HepG2 (cell line): Measurements from ENCODE around the gene PAK6. TPM values are rescaled to one million over a fixed set of nuclear protein-coding genes. Genes with fewer than 3 reads are reported as not detected.
A peak's percentile ranks its signal among the peaks of the same experiment; 100 is the strongest.

Experiments
- ARNT2 ChIP-seq: sonication (generic); formaldehyde crosslinking; IDR thresholded peaks from 2 replicates; pipeline ENCODE4 v1.8.0; 2022; ENCODE audit warnings: mild to moderate bottlenecking, low read depth, missing genetic modification reagents, moderate library complexity
- BHLHE40 ChIP-seq: IDR thresholded peaks from 2 replicates; pipeline ENCODE4 v1.6.1; 2011; ENCODE audit warnings: low read length, improper control_type of control experiment
- CBX1 ChIP-seq: IDR thresholded peaks from one replicate; pipeline ENCODE4 v1.6.1; 2016; ENCODE audit warnings: antibody characterized with exemption, low read depth
- ESRRA ChIP-seq: sonication (generic); formaldehyde crosslinking; IDR thresholded peaks from 2 replicates; pipeline ENCODE4 v1.5.1; 2020; ENCODE audit warnings: mild to moderate bottlenecking, low read depth, missing genetic modification reagents
- GLI4 ChIP-seq: sonication (generic); formaldehyde crosslinking; IDR thresholded peaks from 2 replicates; pipeline ENCODE4 v1.5.1; 2020; ENCODE audit warnings: missing genetic modification reagents, mild to moderate bottlenecking, moderate library complexity, borderline replicate concordance
- MED1 ChIP-seq: sonication (generic); formaldehyde crosslinking; IDR thresholded peaks from 2 replicates; pipeline ENCODE4 v1.4.0; 2020; ENCODE audit warnings: missing genetic modification reagents
- POLR2G ChIP-seq: fragments of 200-400 bp; formaldehyde crosslinking; IDR thresholded peaks from 2 replicates; pipeline ENCODE4 v1.6.1; 2018; ENCODE audit warnings: mild to moderate bottlenecking, low read depth, low read length, moderate library complexity
- REPIN1 ChIP-seq: sonication (generic); formaldehyde crosslinking; IDR thresholded peaks from 2 replicates; pipeline ENCODE4 v1.8.0; 2022; ENCODE audit warnings: missing genetic modification reagents, low read depth, mild to moderate bottlenecking, borderline replicate concordance
- STAT5B ChIP-seq: sonication (generic); formaldehyde crosslinking; IDR thresholded peaks from 2 replicates; pipeline ENCODE4 v1.4.0; 2020; ENCODE audit warnings: missing genetic modification reagents
- ZFY ChIP-seq: sonication (generic); formaldehyde crosslinking; IDR thresholded peaks from 2 replicates; pipeline ENCODE4 v1.4.0; 2020; ENCODE audit warnings: missing genetic modification reagents
- ZNF12 ChIP-seq: sonication (generic); formaldehyde crosslinking; IDR thresholded peaks from 2 replicates; pipeline ENCODE4 v1.5.0; 2020; ENCODE audit warnings: missing genetic modification reagents
- ZNF382 ChIP-seq: sonication (generic); formaldehyde crosslinking; IDR thresholded peaks from 2 replicates; pipeline ENCODE4 v1.5.0; 2020; ENCODE audit warnings: missing genetic modification reagents, mild to moderate bottlenecking, borderline replicate concordance
- ZNF441 ChIP-seq: sonication (generic); formaldehyde crosslinking; IDR thresholded peaks from 2 replicates; pipeline ENCODE4 v1.7.0; 2021; ENCODE audit warnings: missing genetic modification reagents, borderline replicate concordance
- ZNF446 ChIP-seq: sonication (generic); formaldehyde crosslinking; IDR thresholded peaks from 2 replicates; pipeline ENCODE4 v1.5.0; 2020; ENCODE audit warnings: mild to moderate bottlenecking, missing genetic modification reagents
- polyA plus RNA-seq, 8 experiments: library from polyadenylated mRNA; depleted of rRNA in 3 of 8; stranded (reverse) in 7 of 8; unstranded in 1 of 8; fragments of >200 nt; fragmentation: Illumina TruSeq in 4 of 8; extraction: Trizol in 4 of 8; gene quantifications; 2 replicates each; pipeline versions ENCODE4 v1.2.1 to v1.2.3, GENCODE V29; 2011 to 2016; ENCODE audit warnings: low read depth in 4 of 8, missing spikeins in 1 of 8, mixed read lengths in 1 of 8; ENCODE audit not compliant: insufficient read depth in 1 of 8
- total RNA-seq, 5 experiments: library from RNA; depleted of rRNA; stranded (reverse); fragments of >200 nt; fragmentation: Illumina TruSeq; extraction: Trizol; gene quantifications; 2 replicates each; pipeline ENCODE4 v1.2.3, GENCODE V29; 2016; ENCODE audit warnings: low read depth in 1 of 5
- TF ChIP-seq, protein P1 (sequence below), 2 experiments: sonication (generic) in 1 of 2; formaldehyde crosslinking in 1 of 2; IDR thresholded peaks; 2 replicates each; pipeline versions ENCODE4 v1.6.1 to v1.9.0; 2014 to 2022; ENCODE audit warnings: antibody characterized with exemption in 1 of 2, borderline replicate concordance in 1 of 2, inconsistent platforms in 1 of 2, low read depth in 1 of 2, missing genetic modification reagents in 1 of 2
- TF ChIP-seq, protein P2 (sequence below): sonication (generic); formaldehyde crosslinking; IDR thresholded peaks from 2 replicates; pipeline ENCODE4 v1.4.0; 2020; ENCODE audit warnings: mild to moderate bottlenecking, missing genetic modification reagents
- TF ChIP-seq, protein P3 (sequence below): IDR thresholded peaks from 2 replicates; pipeline ENCODE4 v1.6.1; 2016; ENCODE audit warnings: mild to moderate bottlenecking, missing biosample characterization, missing genetic modification reagents
- TF ChIP-seq, protein P4 (sequence below): IDR thresholded peaks from 2 replicates; pipeline ENCODE4 v1.6.1; 2016; ENCODE audit warnings: low read depth

The PAK6 gene
- total and polyA plus RNA-seq, 2 of the 13 experiments (the other 11 are each of a cell fraction or from before 2014, with no cell fraction given) = 0.07 TPM; not detected in 1

- TF ChIP-seq, protein P1, sequence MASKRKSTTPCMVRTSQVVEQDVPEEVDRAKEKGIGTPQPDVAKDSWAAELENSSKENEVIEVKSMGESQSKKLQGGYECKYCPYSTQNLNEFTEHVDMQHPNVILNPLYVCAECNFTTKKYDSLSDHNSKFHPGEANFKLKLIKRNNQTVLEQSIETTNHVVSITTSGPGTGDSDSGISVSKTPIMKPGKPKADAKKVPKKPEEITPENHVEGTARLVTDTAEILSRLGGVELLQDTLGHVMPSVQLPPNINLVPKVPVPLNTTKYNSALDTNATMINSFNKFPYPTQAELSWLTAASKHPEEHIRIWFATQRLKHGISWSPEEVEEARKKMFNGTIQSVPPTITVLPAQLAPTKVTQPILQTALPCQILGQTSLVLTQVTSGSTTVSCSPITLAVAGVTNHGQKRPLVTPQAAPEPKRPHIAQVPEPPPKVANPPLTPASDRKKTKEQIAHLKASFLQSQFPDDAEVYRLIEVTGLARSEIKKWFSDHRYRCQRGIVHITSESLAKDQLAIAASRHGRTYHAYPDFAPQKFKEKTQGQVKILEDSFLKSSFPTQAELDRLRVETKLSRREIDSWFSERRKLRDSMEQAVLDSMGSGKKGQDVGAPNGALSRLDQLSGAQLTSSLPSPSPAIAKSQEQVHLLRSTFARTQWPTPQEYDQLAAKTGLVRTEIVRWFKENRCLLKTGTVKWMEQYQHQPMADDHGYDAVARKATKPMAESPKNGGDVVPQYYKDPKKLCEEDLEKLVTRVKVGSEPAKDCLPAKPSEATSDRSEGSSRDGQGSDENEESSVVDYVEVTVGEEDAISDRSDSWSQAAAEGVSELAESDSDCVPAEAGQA (IDR thresholded peaks at IDR 0.05; ENCODE audit: low read depth) = no peak
- TF ChIP-seq, protein P1 (CRISPR knock-in tag; IDR thresholded peaks at IDR 0.05; ENCODE audit: borderline replicate concordance) = no peak
- TF ChIP-seq, protein P2, sequence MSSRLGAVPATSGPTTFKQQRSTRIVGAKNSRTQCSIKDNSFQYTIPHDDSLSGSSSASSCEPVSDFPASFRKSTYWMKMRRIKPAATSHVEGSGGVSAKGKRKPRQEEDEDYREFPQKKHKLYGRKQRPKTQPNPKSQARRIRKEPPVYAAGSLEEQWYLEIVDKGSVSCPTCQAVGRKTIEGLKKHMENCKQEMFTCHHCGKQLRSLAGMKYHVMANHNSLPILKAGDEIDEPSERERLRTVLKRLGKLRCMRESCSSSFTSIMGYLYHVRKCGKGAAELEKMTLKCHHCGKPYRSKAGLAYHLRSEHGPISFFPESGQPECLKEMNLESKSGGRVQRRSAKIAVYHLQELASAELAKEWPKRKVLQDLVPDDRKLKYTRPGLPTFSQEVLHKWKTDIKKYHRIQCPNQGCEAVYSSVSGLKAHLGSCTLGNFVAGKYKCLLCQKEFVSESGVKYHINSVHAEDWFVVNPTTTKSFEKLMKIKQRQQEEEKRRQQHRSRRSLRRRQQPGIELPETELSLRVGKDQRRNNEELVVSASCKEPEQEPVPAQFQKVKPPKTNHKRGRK (CRISPR knock-in tag) = no peak
- peak; percentile 38; the same call in 1 of the 2 replicates for TF ChIP-seq ZFY (CRISPR knock-in tag)
- TF ChIP-seq CBX1 = no peak
- no peak for TF ChIP-seq STAT5B (CRISPR knock-in tag)
- TF ChIP-seq ARNT2 (CRISPR knock-in tag) = peak; percentile 59
- TF ChIP-seq ZNF382 (CRISPR knock-in tag) = no peak
- TF ChIP-seq REPIN1 (CRISPR knock-in tag) = peak; percentile 52; the same call in 1 of the 2 replicates
- TF ChIP-seq BHLHE40 = no peak
- TF ChIP-seq, protein P3, sequence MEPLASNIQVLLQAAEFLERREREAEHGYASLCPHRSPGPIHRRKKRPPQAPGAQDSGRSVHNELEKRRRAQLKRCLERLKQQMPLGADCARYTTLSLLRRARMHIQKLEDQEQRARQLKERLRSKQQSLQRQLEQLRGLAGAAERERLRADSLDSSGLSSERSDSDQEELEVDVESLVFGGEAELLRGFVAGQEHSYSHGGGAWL (CRISPR knock-in tag) = no peak
- TF ChIP-seq MED1 = no peak
- no peak for TF ChIP-seq POLR2G
- TF ChIP-seq ESRRA (CRISPR knock-in tag) = no peak
- TF ChIP-seq, protein P4, sequence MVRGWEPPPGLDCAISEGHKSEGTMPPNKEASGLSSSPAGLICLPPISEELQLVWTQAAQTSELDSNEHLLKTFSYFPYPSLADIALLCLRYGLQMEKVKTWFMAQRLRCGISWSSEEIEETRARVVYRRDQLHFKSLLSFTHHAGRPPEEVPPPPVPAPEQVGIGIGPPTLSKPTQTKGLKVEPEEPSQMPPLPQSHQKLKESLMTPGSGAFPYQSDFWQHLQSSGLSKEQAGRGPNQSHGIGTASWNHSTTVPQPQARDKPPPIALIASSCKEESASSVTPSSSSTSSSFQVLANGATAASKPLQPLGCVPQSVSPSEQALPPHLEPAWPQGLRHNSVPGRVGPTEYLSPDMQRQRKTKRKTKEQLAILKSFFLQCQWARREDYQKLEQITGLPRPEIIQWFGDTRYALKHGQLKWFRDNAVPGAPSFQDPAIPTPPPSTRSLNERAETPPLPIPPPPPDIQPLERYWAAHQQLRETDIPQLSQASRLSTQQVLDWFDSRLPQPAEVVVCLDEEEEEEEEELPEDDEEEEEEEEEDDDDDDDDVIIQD (CRISPR knock-in tag) = 0 out of 2 replicates have a peak, but pooled peaks have one; percentile 27
- no peak for TF ChIP-seq GLI4
- TF ChIP-seq ZNF446 (CRISPR knock-in tag) = no peak
- peak; percentile 66; the same call in 1 of the 2 replicates for TF ChIP-seq ZNF12
- TF ChIP-seq ZNF441 (CRISPR knock-in tag) = no peak
These were observed 35.7 kb downstream of the PAK6 start (continued) for GRCh38 chr15:40274350-40275274.
